ENCODE measurements around the gene GPR33. TPM values are rescaled to one million over a fixed set of nuclear protein-coding genes. Genes with fewer than 3 reads are reported as not detected.
A peak's percentile ranks its signal among the peaks of the same experiment; 100 is the strongest.

Gene GPR33
- polyA plus RNA-seq, 1 of the 3 experiments (the other 2 are of a cell fraction): not detected

DNA sequence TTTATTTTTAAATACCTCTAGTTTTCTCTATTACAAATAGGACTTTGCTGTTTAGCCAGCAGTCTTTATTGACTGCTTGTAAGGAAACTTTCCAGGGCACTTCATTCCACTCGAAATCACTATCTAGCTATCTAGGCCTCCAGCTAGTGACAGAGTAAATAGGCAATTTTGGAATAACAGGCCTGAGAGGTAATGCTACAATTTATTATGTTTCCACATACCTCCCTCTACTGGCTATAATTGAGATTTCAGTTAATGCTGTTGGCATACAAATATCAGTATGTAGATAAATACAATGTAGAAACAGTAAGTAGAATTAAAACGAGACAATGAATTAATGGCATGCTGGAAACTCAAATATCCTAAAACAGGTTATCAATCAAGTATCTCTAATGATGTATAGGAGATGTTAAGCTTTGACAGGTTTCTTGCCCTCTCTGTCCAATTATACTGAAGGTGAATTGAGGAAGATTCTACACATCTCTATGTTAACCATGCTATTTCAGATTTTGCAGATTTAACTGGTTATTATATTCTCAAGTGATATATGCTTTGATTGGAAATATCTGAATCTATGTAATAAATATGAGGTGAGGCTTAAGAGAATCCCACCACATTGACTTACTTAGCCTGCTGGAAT, 37.7 kb downstream of the GPR33 start (continued):
- TF ChIP-seq, protein P1, sequence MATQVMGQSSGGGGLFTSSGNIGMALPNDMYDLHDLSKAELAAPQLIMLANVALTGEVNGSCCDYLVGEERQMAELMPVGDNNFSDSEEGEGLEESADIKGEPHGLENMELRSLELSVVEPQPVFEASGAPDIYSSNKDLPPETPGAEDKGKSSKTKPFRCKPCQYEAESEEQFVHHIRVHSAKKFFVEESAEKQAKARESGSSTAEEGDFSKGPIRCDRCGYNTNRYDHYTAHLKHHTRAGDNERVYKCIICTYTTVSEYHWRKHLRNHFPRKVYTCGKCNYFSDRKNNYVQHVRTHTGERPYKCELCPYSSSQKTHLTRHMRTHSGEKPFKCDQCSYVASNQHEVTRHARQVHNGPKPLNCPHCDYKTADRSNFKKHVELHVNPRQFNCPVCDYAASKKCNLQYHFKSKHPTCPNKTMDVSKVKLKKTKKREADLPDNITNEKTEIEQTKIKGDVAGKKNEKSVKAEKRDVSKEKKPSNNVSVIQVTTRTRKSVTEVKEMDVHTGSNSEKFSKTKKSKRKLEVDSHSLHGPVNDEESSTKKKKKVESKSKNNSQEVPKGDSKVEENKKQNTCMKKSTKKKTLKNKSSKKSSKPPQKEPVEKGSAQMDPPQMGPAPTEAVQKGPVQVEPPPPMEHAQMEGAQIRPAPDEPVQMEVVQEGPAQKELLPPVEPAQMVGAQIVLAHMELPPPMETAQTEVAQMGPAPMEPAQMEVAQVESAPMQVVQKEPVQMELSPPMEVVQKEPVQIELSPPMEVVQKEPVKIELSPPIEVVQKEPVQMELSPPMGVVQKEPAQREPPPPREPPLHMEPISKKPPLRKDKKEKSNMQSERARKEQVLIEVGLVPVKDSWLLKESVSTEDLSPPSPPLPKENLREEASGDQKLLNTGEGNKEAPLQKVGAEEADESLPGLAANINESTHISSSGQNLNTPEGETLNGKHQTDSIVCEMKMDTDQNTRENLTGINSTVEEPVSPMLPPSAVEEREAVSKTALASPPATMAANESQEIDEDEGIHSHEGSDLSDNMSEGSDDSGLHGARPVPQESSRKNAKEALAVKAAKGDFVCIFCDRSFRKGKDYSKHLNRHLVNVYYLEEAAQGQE (IDR thresholded peaks at IDR 0.05; ENCODE audit: low read depth, low read length): no peak
- no peak for TF ChIP-seq EZH2phosphoT487 (IDR thresholded peaks at IDR 0.05; ENCODE audit: borderline replicate concordance, low read depth)
- TF ChIP-seq EP300 (IDR thresholded peaks at IDR 0.05; ENCODE audit: borderline replicate concordance in 1 of 2, low read depth in 1 of 2, low read length in 1 of 2): 0 out of 4 replicates have a peak, but pooled peaks of 1 of the 2 experiments have one; percentile 8
- no peak for TF ChIP-seq JUND (IDR thresholded peaks at IDR 0.05)
- TF ChIP-seq, protein P2, sequence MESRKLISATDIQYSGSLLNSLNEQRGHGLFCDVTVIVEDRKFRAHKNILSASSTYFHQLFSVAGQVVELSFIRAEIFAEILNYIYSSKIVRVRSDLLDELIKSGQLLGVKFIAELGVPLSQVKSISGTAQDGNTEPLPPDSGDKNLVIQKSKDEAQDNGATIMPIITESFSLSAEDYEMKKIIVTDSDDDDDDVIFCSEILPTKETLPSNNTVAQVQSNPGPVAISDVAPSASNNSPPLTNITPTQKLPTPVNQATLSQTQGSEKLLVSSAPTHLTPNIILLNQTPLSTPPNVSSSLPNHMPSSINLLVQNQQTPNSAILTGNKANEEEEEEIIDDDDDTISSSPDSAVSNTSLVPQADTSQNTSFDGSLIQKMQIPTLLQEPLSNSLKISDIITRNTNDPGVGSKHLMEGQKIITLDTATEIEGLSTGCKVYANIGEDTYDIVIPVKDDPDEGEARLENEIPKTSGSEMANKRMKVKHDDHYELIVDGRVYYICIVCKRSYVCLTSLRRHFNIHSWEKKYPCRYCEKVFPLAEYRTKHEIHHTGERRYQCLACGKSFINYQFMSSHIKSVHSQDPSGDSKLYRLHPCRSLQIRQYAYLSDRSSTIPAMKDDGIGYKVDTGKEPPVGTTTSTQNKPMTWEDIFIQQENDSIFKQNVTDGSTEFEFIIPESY (IDR thresholded peaks at IDR 0.05; ENCODE audit: borderline replicate concordance, low read depth): no peak
- no peak for TF ChIP-seq MEF2A (IDR thresholded peaks at IDR 0.05; ENCODE audit: borderline replicate concordance, low read depth)
- TF ChIP-seq GATA2 (CRISPR knock-in tag; IDR thresholded peaks at IDR 0.05): peak; percentile 59; the same call in 1 of the 2 replicates
- TF ChIP-seq YY1 (IDR thresholded peaks at IDR 0.05; ENCODE audit: low read depth): no peak

DNA sequence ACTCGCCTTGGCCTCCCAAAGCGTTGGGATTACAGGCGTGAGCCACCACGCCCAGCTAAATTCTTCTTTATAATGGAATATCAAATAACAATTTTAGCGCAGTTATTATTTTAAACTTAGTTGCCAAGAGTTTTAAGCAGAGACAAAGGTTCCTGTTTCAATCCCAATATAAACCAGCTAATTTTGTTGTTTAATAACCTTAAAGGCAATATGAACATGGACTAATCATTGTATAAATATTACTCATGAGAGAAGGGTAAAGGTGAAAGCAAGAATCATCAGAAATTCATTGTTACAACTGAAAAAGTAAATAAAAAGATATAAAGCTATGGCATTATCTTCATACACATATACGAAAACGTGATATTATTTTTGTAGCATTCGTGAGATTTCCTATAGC, 38.7 kb downstream of the GPR33 start:
- peaks cover 38 to 45% of the 10 kb centered on the region in 2 experiments for H3K36me3 ChIP-seq (replicated peaks in 1 of 2; ENCODE audit: control insufficient read depth in 1 of 2, insufficient read depth in 2 of 2, low read length in 1 of 2)
- no peaks in the 10 kb centered on the region for H3K9me2 ChIP-seq
- no peak overlapping the region for H2AFZ ChIP-seq (ENCODE audit: low read depth)
- CTCF ChIA-PET: interaction anchor here (0.6 to 2.0 kb wide), 13 partner anchors 14 to 1806 kb away, joined by 3 to 12 read pairs (median 6); partner anchors contain the start of genes HEATR5A and HECTD1
- H3K9ac ChIP-seq: no peak overlapping the region
- DNase-seq: no peak
- peaks cover 4 to 5% of the 10 kb centered on the region in 2 experiments; a peak in 1 of 4 replicates for H3K4me1 ChIP-seq (ENCODE audit: control insufficient read depth in 1 of 2, insufficient read depth in 2 of 2, low read depth in 1 of 2, low read length in 1 of 2)
- WGBS (ENCODE audit: low lambda C conversion rate): 75% methylated on average over 8 of the region's 8 CpGs
- no peaks in the 10 kb centered on the region for H3K9me3 ChIP-seq
- POLR2A ChIA-PET: no interaction called here
- H3K27me3 ChIP-seq (ENCODE audit: insufficient read depth): no peaks in the 10 kb centered on the region
- H3K4me3 ChIP-seq (ENCODE audit: low read depth in 2 of 2, low read length in 1 of 2): no peak overlapping the region
- no peaks in the 10 kb centered on the region for H4K20me1 ChIP-seq (ENCODE audit: insufficient read depth)
- no peaks in the 10 kb centered on the region for H3F3A ChIP-seq (replicated peaks; ENCODE audit: insufficient read depth)
- H3K4me2 ChIP-seq: no peak overlapping the region
- H3K79me2 ChIP-seq (ENCODE audit: insufficient read depth): peaks cover 3% of the 10 kb centered on the region; the same call in 1 of the 2 replicates
- H3K27ac ChIP-seq (ENCODE audit: low read depth in 2 of 2, low read length in 1 of 2): no peak overlapping the region
- TF ChIP-seq NRF1 (IDR thresholded peaks at IDR 0.05; ENCODE audit: low read depth, low read length) (no peak), FOXJ3 (CRISPR knock-in tag; IDR thresholded peaks at IDR 0.05) (no peak), SMC3 (IDR thresholded peaks at IDR 0.05; ENCODE audit: low read depth, low read length) (no peak), GATA2 (CRISPR knock-in tag; IDR thresholded peaks at IDR 0.05) (no peak)
- TF ChIP-seq, protein P2 (IDR thresholded peaks at IDR 0.05; ENCODE audit: borderline replicate concordance, low read depth): no peak
- TF ChIP-seq, protein P1 (IDR thresholded peaks at IDR 0.05; ENCODE audit: low read depth, low read length): no peak
- TF ChIP-seq, protein P3, sequence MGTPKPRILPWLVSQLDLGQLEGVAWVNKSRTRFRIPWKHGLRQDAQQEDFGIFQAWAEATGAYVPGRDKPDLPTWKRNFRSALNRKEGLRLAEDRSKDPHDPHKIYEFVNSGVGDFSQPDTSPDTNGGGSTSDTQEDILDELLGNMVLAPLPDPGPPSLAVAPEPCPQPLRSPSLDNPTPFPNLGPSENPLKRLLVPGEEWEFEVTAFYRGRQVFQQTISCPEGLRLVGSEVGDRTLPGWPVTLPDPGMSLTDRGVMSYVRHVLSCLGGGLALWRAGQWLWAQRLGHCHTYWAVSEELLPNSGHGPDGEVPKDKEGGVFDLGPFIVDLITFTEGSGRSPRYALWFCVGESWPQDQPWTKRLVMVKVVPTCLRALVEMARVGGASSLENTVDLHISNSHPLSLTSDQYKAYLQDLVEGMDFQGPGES (IDR thresholded peaks at IDR 0.05; ENCODE audit: low read depth, low read length): no peak
- TF ChIP-seq, protein P4, sequence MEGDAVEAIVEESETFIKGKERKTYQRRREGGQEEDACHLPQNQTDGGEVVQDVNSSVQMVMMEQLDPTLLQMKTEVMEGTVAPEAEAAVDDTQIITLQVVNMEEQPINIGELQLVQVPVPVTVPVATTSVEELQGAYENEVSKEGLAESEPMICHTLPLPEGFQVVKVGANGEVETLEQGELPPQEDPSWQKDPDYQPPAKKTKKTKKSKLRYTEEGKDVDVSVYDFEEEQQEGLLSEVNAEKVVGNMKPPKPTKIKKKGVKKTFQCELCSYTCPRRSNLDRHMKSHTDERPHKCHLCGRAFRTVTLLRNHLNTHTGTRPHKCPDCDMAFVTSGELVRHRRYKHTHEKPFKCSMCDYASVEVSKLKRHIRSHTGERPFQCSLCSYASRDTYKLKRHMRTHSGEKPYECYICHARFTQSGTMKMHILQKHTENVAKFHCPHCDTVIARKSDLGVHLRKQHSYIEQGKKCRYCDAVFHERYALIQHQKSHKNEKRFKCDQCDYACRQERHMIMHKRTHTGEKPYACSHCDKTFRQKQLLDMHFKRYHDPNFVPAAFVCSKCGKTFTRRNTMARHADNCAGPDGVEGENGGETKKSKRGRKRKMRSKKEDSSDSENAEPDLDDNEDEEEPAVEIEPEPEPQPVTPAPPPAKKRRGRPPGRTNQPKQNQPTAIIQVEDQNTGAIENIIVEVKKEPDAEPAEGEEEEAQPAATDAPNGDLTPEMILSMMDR (IDR thresholded peaks at IDR 0.05): no peak
